ENCODE results near the gene TACR1. TPM values are rescaled to one million over a fixed set of nuclear protein-coding genes. Genes with fewer than 3 reads are reported as not detected.

The TACR1 gene
- total RNA-seq, 2 donors from 2014 or later = 3.9 to 6.0 TPM

GRCh38 chr2:75077909-75078308, 121.4 kb downstream of the TACR1 start:
- no peaks in the 10 kb centered on the region for H3K36me3 ChIP-seq
- no peaks in the 10 kb centered on the region for H3K27me3 ChIP-seq (replicated peaks; ENCODE audit: insufficient read depth)
- no peaks in the 10 kb centered on the region for H3K4me1 ChIP-seq (ENCODE audit: control insufficient read depth in 1 of 2, low read depth in 2 of 2)
- DNase-seq (ENCODE audit: low spot score) = no peak
- H3K9me3 ChIP-seq = no peaks in the 10 kb centered on the region
- TF ChIP-seq, protein P1, sequence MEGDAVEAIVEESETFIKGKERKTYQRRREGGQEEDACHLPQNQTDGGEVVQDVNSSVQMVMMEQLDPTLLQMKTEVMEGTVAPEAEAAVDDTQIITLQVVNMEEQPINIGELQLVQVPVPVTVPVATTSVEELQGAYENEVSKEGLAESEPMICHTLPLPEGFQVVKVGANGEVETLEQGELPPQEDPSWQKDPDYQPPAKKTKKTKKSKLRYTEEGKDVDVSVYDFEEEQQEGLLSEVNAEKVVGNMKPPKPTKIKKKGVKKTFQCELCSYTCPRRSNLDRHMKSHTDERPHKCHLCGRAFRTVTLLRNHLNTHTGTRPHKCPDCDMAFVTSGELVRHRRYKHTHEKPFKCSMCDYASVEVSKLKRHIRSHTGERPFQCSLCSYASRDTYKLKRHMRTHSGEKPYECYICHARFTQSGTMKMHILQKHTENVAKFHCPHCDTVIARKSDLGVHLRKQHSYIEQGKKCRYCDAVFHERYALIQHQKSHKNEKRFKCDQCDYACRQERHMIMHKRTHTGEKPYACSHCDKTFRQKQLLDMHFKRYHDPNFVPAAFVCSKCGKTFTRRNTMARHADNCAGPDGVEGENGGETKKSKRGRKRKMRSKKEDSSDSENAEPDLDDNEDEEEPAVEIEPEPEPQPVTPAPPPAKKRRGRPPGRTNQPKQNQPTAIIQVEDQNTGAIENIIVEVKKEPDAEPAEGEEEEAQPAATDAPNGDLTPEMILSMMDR (IDR thresholded peaks at IDR 0.05) = no peak
- no peak overlapping the region for H3K4me3 ChIP-seq
- ATAC-seq (ENCODE audit: insufficient number of reproducible peaks, low FRiP score, low read depth) = no peak
- H3K27ac ChIP-seq = no peak overlapping the region

- ATAC-seq (ENCODE audit: insufficient number of reproducible peaks, low FRiP score, low read depth) (no peak), DNase-seq (ENCODE audit: low spot score) (no peak)
- TF ChIP-seq, protein P1 (IDR thresholded peaks at IDR 0.05) = no peak
- H3K9me3 ChIP-seq = no peaks in the 10 kb centered on the region
- H3K27ac ChIP-seq = no peak overlapping the region
- no peak overlapping the region for H3K4me3 ChIP-seq
- H3K36me3 ChIP-seq = no peaks in the 10 kb centered on the region
- no peaks in the 10 kb centered on the region for H3K4me1 ChIP-seq (ENCODE audit: control insufficient read depth in 1 of 2, low read depth in 2 of 2)
- H3K27me3 ChIP-seq (replicated peaks; ENCODE audit: insufficient read depth) = no peaks in the 10 kb centered on the region
These were observed 123.2 kb downstream of the TACR1 start for GRCh38 chr2:75076088-75076487.

DNA sequence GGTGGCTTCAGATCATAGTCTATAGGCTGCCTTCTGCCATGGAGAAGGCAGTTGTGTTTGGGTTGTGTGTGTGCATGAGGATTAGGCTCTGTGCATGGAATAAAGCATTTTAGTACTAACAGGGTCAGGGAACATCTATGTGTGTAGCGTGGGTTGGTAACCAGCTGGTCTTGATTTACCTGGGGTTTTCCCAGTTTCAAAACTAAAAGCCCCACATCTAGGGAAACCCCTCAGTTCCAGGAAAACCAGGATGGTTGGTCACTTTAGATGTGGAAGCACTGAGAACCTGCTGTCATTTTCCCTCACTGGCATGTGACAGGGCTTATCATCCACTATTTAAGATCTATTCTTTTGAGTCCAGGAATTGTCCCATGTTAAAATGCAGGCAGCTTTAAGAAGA, 124.6 kb downstream of the TACR1 start:
- Histone ChIP-seq H3K9me3 (no peaks in the 10 kb centered on the region), H3K4me3 (no peak overlapping the region), H3K27me3 (replicated peaks; ENCODE audit: insufficient read depth) (no peaks in the 10 kb centered on the region), H3K27ac (no peak overlapping the region), H3K4me1 (ENCODE audit: control insufficient read depth in 1 of 2, low read depth in 2 of 2) (no peaks in the 10 kb centered on the region), H3K36me3 (no peaks in the 10 kb centered on the region)
- ATAC-seq (ENCODE audit: insufficient number of reproducible peaks, low FRiP score, low read depth) = no peak
- TF ChIP-seq, protein P1 (IDR thresholded peaks at IDR 0.05) = no peak
- no peak for DNase-seq (ENCODE audit: low spot score)

DNA sequence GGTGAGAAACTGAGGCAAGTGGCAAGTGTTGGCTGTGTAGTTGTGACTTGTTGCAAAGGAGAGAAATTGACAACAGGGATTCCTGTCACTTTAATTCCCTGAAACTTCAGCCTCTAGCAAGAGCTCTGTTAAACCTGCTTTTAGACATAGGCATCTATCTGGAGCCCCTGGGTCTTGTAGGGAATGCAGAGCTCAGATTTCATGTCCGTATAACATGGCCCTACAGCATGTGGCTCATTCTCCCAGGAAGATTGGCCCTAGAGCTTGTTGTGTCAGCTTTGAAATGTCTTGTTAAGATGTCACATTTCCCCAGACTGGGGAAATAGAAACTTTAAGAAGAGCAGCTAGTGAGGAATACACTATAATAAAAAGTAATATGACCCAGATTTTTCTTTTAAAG, 125.1 kb downstream of the TACR1 start:
- Histone ChIP-seq H3K9me3 (no peaks in the 10 kb centered on the region), H3K27me3 (replicated peaks; ENCODE audit: insufficient read depth) (no peaks in the 10 kb centered on the region), H3K4me3 (no peak overlapping the region), H3K4me1 (ENCODE audit: control insufficient read depth in 1 of 2, low read depth in 2 of 2) (no peaks in the 10 kb centered on the region), H3K36me3 (no peaks in the 10 kb centered on the region), H3K27ac (no peak overlapping the region)
- ATAC-seq (ENCODE audit: insufficient number of reproducible peaks, low FRiP score, low read depth) (no peak), DNase-seq (ENCODE audit: low spot score) (no peak)
- TF ChIP-seq, protein P1 (IDR thresholded peaks at IDR 0.05) = no peak

GRCh38 chr2:75071766-75072165, 127.6 kb downstream of the TACR1 start:
- H3K36me3 ChIP-seq = no peaks in the 10 kb centered on the region
- H3K27ac ChIP-seq = no peak overlapping the region
- DNase-seq (ENCODE audit: low spot score) (no peak), ATAC-seq (ENCODE audit: insufficient number of reproducible peaks, low FRiP score, low read depth) (no peak)
- no peak overlapping the region for H3K4me3 ChIP-seq
- no peaks in the 10 kb centered on the region for H3K9me3 ChIP-seq
- H3K27me3 ChIP-seq (replicated peaks; ENCODE audit: insufficient read depth) = no peaks in the 10 kb centered on the region
- H3K4me1 ChIP-seq (ENCODE audit: control insufficient read depth in 1 of 2, low read depth in 2 of 2) = no peaks in the 10 kb centered on the region
- TF ChIP-seq, protein P1 (IDR thresholded peaks at IDR 0.05) = no peak
